Large intestine (tissue), 3 donors: Measurements from ENCODE around the gene BCHE. TPM values are rescaled to one million over a fixed set of nuclear protein-coding genes. Genes with fewer than 3 reads are reported as not detected.
A peak's percentile ranks its signal among the peaks of the same experiment; 100 is the strongest.

Source experiments
- DNase-seq, 2 donors: peaks; one replicate each; pipeline versions ENCODE4 v3.0.0 to v3.0.0-alpha.2; 2013
- H3K27ac ChIP-seq: one replicate; pipeline ENCODE4 v1.5.1; 2013; ENCODE audit warnings: low read length
- H3K27me3 ChIP-seq: 2 replicates; pipeline ENCODE4 v1.6.1; 2013; ENCODE audit warnings: low read length; ENCODE audit not compliant: control insufficient read depth, insufficient read depth
- H3K36me3 ChIP-seq: 2 replicates; pipeline ENCODE4 v1.6.1; 2013; ENCODE audit warnings: low read length; ENCODE audit not compliant: control insufficient read depth, insufficient read depth
- H3K4me1 ChIP-seq: one replicate; pipeline ENCODE4 v1.6.1; 2013; ENCODE audit warnings: low read length; ENCODE audit not compliant: control insufficient read depth, insufficient read depth
- H3K4me3 ChIP-seq: one replicate; pipeline ENCODE4 v1.5.1; 2013; ENCODE audit warnings: low read length
- H3K9me3 ChIP-seq: one replicate; pipeline ENCODE4 v1.6.1; 2013; ENCODE audit warnings: mild to moderate bottlenecking, low read depth, low read length, moderate library complexity; ENCODE audit not compliant: control insufficient read depth
- WGBS: methylation state at CpG from one replicate; pipeline ENCODE4 v1.1.5; 2013; ENCODE audit warnings: low lambda C conversion rate; ENCODE audit not compliant: insufficient coverage; 5-methylcytosine and 5-hydroxymethylcytosine counted together
- polyA plus RNA-seq: library from polyadenylated mRNA; unstranded; fragments of 120-200 nt; gene quantifications from one replicate; pipeline ENCODE4 v1.2.1, GENCODE V29; 2013

Gene BCHE
- polyA plus RNA-seq, 1 donor = 59.6 TPM

DNA sequence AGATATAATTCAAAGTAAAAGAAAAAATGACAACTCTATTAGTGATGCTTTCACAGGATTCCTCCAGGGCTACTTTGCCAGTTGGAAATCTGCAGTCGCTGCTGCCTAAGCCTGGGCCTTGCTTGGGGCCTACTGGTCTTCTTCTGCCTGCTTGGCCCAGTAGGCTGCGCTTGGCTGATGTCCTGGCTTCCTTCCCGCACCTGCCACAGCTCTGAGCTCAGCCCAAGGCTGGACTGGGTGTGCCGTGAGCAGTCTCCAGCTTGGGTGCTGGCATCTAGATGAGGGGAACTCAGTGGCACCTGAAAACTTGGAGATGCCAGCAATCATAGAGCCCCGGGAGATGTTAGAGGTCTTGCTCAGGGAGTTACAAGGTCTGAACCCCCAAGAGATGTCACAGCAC is 108.3 kb downstream of the BCHE start:
- no peaks in the 10 kb centered on the region for H3K27me3 ChIP-seq
- no peak overlapping the region for H3K4me3 ChIP-seq
- no peak for DNase-seq
- no CpG with 5 or more reads among the region's 5 CpGs for WGBS
- H3K27ac ChIP-seq = no peak overlapping the region
- H3K9me3 ChIP-seq = peaks cover 2% of the 10 kb centered on the region
- H3K4me1 ChIP-seq = no peaks in the 10 kb centered on the region
- H3K36me3 ChIP-seq = no peaks in the 10 kb centered on the region

DNA sequence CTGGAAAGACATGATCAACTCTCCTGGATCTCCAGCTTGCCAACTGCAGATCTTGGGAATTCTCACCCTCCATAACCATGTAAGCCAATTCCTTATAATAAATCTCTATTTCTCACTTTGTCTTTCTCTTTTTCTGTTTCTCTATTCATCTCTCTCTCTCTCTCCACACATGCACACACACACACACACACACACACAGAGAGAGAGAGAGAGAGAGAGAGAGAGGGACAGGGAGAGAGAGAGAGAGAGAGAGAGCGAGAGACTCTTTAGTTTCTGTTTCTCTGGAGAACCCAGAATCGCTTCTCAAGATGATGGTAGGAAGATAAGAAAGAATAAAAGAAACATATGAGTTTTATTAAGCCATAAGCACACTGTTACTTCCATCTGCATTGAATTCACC is 111.9 kb downstream of the BCHE start:
- peak in 1 of 2 donors; percentile 53 for DNase-seq
- H3K27me3 ChIP-seq = no peaks in the 10 kb centered on the region
- no peaks in the 10 kb centered on the region for H3K4me1 ChIP-seq
- no peak overlapping the region for H3K27ac ChIP-seq
- H3K4me3 ChIP-seq = no peak overlapping the region
- H3K36me3 ChIP-seq = no peaks in the 10 kb centered on the region
- no CpG with 5 or more reads among the region's 2 CpGs for WGBS
- peaks cover 7% of the 10 kb centered on the region for H3K9me3 ChIP-seq
